ENCODE results near the gene PCDHB9.

Gene PCDHB9

GRCh38 chr5:141236516-141237313, 49.8 kb downstream of the PCDHB9 start:
- no peak for DNase-seq (ENCODE audit: low spot score)

Data from iPS-NIHi11 (cell line).